HepG2 (cell line): ENCODE results near the gene CADM2. TPM values are rescaled to one million over a fixed set of nuclear protein-coding genes. Genes with fewer than 3 reads are reported as not detected.

ENCODE experiments used
- ATAC-seq: fragments of 200-7000 bp; cut with Tn5 transposase; 3 replicates; pipeline ENCODE4 v1.9.1; 2020; ENCODE audit warnings: mild to moderate bottlenecking, moderate library complexity
- BruUV-seq: library from RNA; stranded (reverse); fragments of 400-500 nt; replicated peaks from 2 replicates; lab custom pipeline; 2021; lab: Mats Ljungman, UMichigan
- CTCF ChIA-PET: fragments of 300-600 bp; formaldehyde crosslinking; extraction: SDS; loops from one replicate; lab custom pipeline; 2021; ENCODE audit warnings: low total read pairs, inconsistent platforms, low intra/inter-chr PET ratio; lab: Yijun Ruan, JAX
- POLR2A ChIA-PET: fragments of 350-600 bp; sonication (Branson Sonifier 250); formaldehyde crosslinking; loops from one replicate; lab custom pipeline; 2020; ENCODE audit warnings: antibody characterized with exemption, inconsistent platforms; lab: Yijun Ruan, JAX
- DNase-seq: peaks from one replicate; pipeline ENCODE4 v3.0.0-alpha.2; 2015; ENCODE audit warnings: low spot score
- FAIRE-seq: peaks from 3 replicates; lab custom pipeline; 2011; peaks lifted over from hg19 to GRCh38; lab: Jason Lieb, UNC
- H2AFZ ChIP-seq: one replicate; pipeline ENCODE4 v1.6.1; 2011; ENCODE audit warnings: low read length, inconsistent platforms
- H3K27ac ChIP-seq: fragments of 300-600 bp; 3 replicates; pipeline ENCODE4 v1.8.0; 2011; ENCODE audit warnings: mixed run types, mild to moderate bottlenecking, mixed read lengths, low read length, inconsistent platforms; ENCODE audit not compliant: insufficient read depth; ENCODE audit errors: extremely low read length
- H3K27me3 ChIP-seq, 2 experiments: fragments of 200-600 bp in 1 of 2; 2 replicates in 1 of 2; 3 replicates in 1 of 2; pipeline versions ENCODE4 v1.6.0 to v1.8.0; 2011; ENCODE audit warnings: low read length in 2 of 2, mild to moderate bottlenecking in 2 of 2, moderate library complexity in 2 of 2, inconsistent platforms in 1 of 2; ENCODE audit not compliant: insufficient read depth in 2 of 2, control insufficient read depth in 1 of 2
- H3K36me3 ChIP-seq, 2 experiments: fragments of 200-600 bp in 1 of 2; replicated peaks in 1 of 2; 2 replicates in 1 of 2; 3 replicates in 1 of 2; pipeline versions ENCODE4 v1.5.1 to v1.8.0; 2011; ENCODE audit warnings: low read length in 2 of 2, inconsistent platforms in 1 of 2; ENCODE audit not compliant: insufficient read depth in 2 of 2, control insufficient read depth in 1 of 2
- H3K4me1 ChIP-seq: 2 replicates; pipeline ENCODE4 v1.5.1; 2012; ENCODE audit warnings: low read length, inconsistent platforms; ENCODE audit not compliant: insufficient read depth
- H3K4me2 ChIP-seq: 2 replicates; pipeline ENCODE4 v1.6.0; 2011; ENCODE audit warnings: low read depth, low read length, inconsistent platforms
- H3K4me3 ChIP-seq, 3 experiments: fragments of 200-600 bp in 1 of 3; sonication (generic), shearing (Covaris generic) in 1 of 3; replicated peaks in 1 of 3; 2 replicates each; pipeline ENCODE4 v1.5.1; 2011 to 2016; ENCODE audit warnings: low read length in 3 of 3, inconsistent platforms in 2 of 3, low read depth in 2 of 3, mild to moderate bottlenecking in 2 of 3, control low read depth in 1 of 3, mixed read lengths in 1 of 3; ENCODE audit not compliant: insufficient read depth in 1 of 3
- H3K79me2 ChIP-seq: one replicate; pipeline ENCODE4 v1.6.1; 2011; ENCODE audit warnings: low read length, inconsistent platforms; ENCODE audit not compliant: insufficient read depth
- H3K9ac ChIP-seq: 2 replicates; pipeline ENCODE4 v1.6.0; 2011; ENCODE audit warnings: mild to moderate bottlenecking, low read depth, low read length, inconsistent platforms; ENCODE audit not compliant: insufficient read depth
- H3K9me3 ChIP-seq: 2 replicates; pipeline ENCODE4 v1.5.1; 2012; ENCODE audit warnings: mild to moderate bottlenecking, low read length
- H4K20me1 ChIP-seq: 2 replicates; pipeline ENCODE4 v1.6.0; 2011; ENCODE audit warnings: inconsistent platforms, mild to moderate bottlenecking, low read length, moderate library complexity; ENCODE audit not compliant: insufficient read depth
- HHEX ChIP-seq: IDR thresholded peaks from 2 replicates; pipeline ENCODE4 v1.6.1; 2016; ENCODE audit warnings: control low read depth
- IRX3 ChIP-seq: sonication (generic); formaldehyde crosslinking; IDR thresholded peaks from 2 replicates; pipeline ENCODE4 v1.8.1; 2023; ENCODE audit warnings: mild to moderate bottlenecking, low read depth, missing genetic modification reagents, borderline replicate concordance
- ISX ChIP-seq: sonication (generic); formaldehyde crosslinking; conservative IDR thresholded peaks from 2 replicates; pipeline ENCODE4 v1.5.0; 2020; ENCODE audit warnings: missing genetic modification reagents
- MAFF ChIP-seq: IDR thresholded peaks from 2 replicates; pipeline ENCODE4 v1.6.1; 2011; ENCODE audit warnings: low read depth, low read length, improper control_type of control experiment
- MAFK ChIP-seq, 2 experiments: IDR thresholded peaks in 1 of 2; conservative IDR thresholded peaks in 1 of 2; 2 replicates each; pipeline ENCODE4 v1.6.1; 2011; ENCODE audit warnings: improper control_type of control experiment in 2 of 2, low read length in 2 of 2
- RBAK ChIP-seq: sonication (generic); formaldehyde crosslinking; IDR thresholded peaks from 2 replicates; pipeline ENCODE4 v1.5.1; 2020; ENCODE audit warnings: mild to moderate bottlenecking, missing genetic modification reagents
- SMC3 ChIP-seq: IDR thresholded peaks from 2 replicates; pipeline ENCODE4 v1.6.1; 2011; ENCODE audit warnings: low read length, improper control_type of control experiment
- ZMYM4 ChIP-seq: sonication (generic); formaldehyde crosslinking; IDR thresholded peaks from 2 replicates; pipeline ENCODE4 v1.8.1; 2023; ENCODE audit warnings: mild to moderate bottlenecking, missing genetic modification reagents
- ZNF382 ChIP-seq: sonication (generic); formaldehyde crosslinking; IDR thresholded peaks from 2 replicates; pipeline ENCODE4 v1.5.0; 2020; ENCODE audit warnings: missing genetic modification reagents, mild to moderate bottlenecking, borderline replicate concordance
- WGBS: methylation state at CpG from one replicate; pipeline ENCODE4 v1.1.6; 2017; ENCODE audit warnings: low lambda C conversion rate; 5-methylcytosine and 5-hydroxymethylcytosine counted together
- in situ Hi-C: cut with HindIII; loops from 2 replicates; pipeline ENCODE4 v1.10.0; 2017; ENCODE audit warnings: low pct_unique_long_range_greater_than_20kb; ENCODE audit not compliant: extremely low pct_ligation_motif_present
- intact Hi-C: fragments of 100-400 bp; cut with micrococcal nuclease; formaldehyde crosslinking; loops from one replicate; pipeline ENCODE4 v1.10.0; 2022; ENCODE audit not compliant: unreplicated experiment
- polyA plus RNA-seq, 8 experiments: library from polyadenylated mRNA; depleted of rRNA in 3 of 8; stranded (reverse) in 7 of 8; unstranded in 1 of 8; fragments of >200 nt; fragmentation: Illumina TruSeq in 4 of 8; extraction: Trizol in 4 of 8; gene quantifications; 2 replicates each; pipeline versions ENCODE4 v1.2.1 to v1.2.3, GENCODE V29; 2011 to 2016; ENCODE audit warnings: low read depth in 4 of 8, missing spikeins in 1 of 8, mixed read lengths in 1 of 8; ENCODE audit not compliant: insufficient read depth in 1 of 8
- total RNA-seq, 5 experiments: library from RNA; depleted of rRNA; stranded (reverse); fragments of >200 nt; fragmentation: Illumina TruSeq; extraction: Trizol; gene quantifications; 2 replicates each; pipeline ENCODE4 v1.2.3, GENCODE V29; 2016; ENCODE audit warnings: low read depth in 1 of 5
- TF ChIP-seq, protein P1 (sequence below): IDR thresholded peaks from 2 replicates; pipeline ENCODE4 v1.6.1; 2016; ENCODE audit warnings: missing biosample characterization, missing genetic modification reagents, low read depth

CADM2 gene
- total and polyA plus RNA-seq, 2 of the 13 experiments (the other 11 are each of a cell fraction or from before 2014, with no cell fraction given): not detected

- no peak overlapping the region for H2AFZ ChIP-seq
- POLR2A ChIA-PET: no interaction called here
- H3K36me3 ChIP-seq: no peaks in the 10 kb centered on the region
- in situ Hi-C loops (no loop called here), intact Hi-C loops (no loop called here)
- no peak overlapping the region for H3K27ac ChIP-seq
- H3K9me3 ChIP-seq: no peaks in the 10 kb centered on the region
- H3K4me3 ChIP-seq: no peak overlapping the region
- 0% methylated on average over 1 of the region's 1 CpG for WGBS
- no peak for FAIRE-seq
- H3K4me1 ChIP-seq: no peaks in the 10 kb centered on the region
- BruUV-seq: no TSS peak
- no peaks in the 10 kb centered on the region for H4K20me1 ChIP-seq
- no peak for ATAC-seq
- no peak for DNase-seq
- H3K27me3 ChIP-seq: no peaks in the 10 kb centered on the region
- CTCF ChIA-PET: no interaction called here
- no peak overlapping the region for H3K4me2 ChIP-seq
- no peak for TF ChIP-seq ISX (CRISPR knock-in tag)
- no peak for TF ChIP-seq RBAK (CRISPR knock-in tag)
- no peak for TF ChIP-seq HHEX (CRISPR knock-in tag)
- peak; percentile 77 for TF ChIP-seq MAFF
- TF ChIP-seq SMC3: no peak
- TF ChIP-seq, protein P1, sequence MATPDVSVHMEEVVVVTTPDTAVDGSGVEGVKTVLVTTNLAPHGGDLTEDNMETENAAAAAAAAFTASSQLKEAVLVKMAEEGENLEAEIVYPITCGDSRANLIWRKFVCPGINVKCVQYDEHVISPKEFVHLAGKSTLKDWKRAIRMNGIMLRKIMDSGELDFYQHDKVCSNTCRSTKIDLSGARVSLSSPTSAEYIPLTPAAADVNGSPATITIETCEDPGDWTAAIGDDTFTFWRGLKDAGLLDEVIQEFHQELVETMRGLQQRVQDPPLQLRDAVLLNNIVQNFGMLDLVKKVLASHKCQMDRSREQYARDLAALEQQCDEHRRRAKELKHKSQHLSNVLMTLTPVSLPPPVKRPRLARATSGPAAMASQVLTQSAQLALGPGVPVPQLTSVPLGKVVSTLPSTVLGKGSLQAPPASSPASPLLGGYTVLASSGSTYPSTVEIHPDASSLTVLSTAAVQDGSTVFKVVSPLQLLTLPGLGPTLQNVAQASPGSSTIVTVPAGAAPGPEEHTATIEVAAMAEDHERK: no peak
- no peak for TF ChIP-seq ZMYM4 (CRISPR knock-in tag)
- no peak for TF ChIP-seq ZNF382 (CRISPR knock-in tag)
- TF ChIP-seq MAFK (conservative IDR thresholded peaks at IDR 0.05 in 1 of 2, IDR thresholded peaks at IDR 0.05 in 1 of 2; ENCODE audit: low read length in 2 of 2): peak; percentile 81 to 88
- TF ChIP-seq IRX3 (CRISPR knock-in tag): no peak
- no peak overlapping the region for H3K9ac ChIP-seq
- H3K79me2 ChIP-seq: no peaks in the 10 kb centered on the region
These were observed 27.0 kb downstream of the CADM2 start for GRCh38 chr3:84985795-84986194.
